IMR-90 (cell line): Measurements from ENCODE around the gene ANKRD44. TPM values are rescaled to one million over a fixed set of nuclear protein-coding genes. Genes with fewer than 3 reads are reported as not detected.

Experiments used
- ATAC-seq: fragments of 200-7000 bp; cut with Tn5 transposase; 2 replicates; pipeline ENCODE4 v1.9.1; 2020; ENCODE audit warnings: low read depth, mild to moderate bottlenecking, moderate library complexity
- BruUV-seq: library from RNA; stranded (reverse); fragments of 400-500 nt; replicated peaks from 2 replicates; lab custom pipeline; 2021; lab: Mats Ljungman, UMichigan
- CTCF ChIA-PET: fragments of 300-600 bp; formaldehyde crosslinking; extraction: SDS; loops from one replicate; lab custom pipeline; 2021; ENCODE audit warnings: antibody characterized with exemption; lab: Yijun Ruan, JAX
- POLR2A ChIA-PET: fragments of 300-600 bp; sonication (Branson Sonifier 250); formaldehyde crosslinking; loops from one replicate; lab custom pipeline; 2022; ENCODE audit warnings: antibody characterized with exemption; ENCODE audit not compliant: unreplicated experiment; lab: Charles Lee
- DNase-seq: peaks from one replicate; pipeline ENCODE4 v3.0.0; 2013
- H2AFZ ChIP-seq: replicated peaks from 2 replicates; pipeline ENCODE3; 2013; ENCODE audit warnings: low read length, mild to moderate bottlenecking; ENCODE audit not compliant: poor library complexity
- H2AK5ac ChIP-seq: 2 replicates; pipeline ENCODE4 v1.6.1; 2013; ENCODE audit warnings: low read depth, low read length, inconsistent platforms
- H2AK9ac ChIP-seq: replicated peaks from 2 replicates; pipeline ENCODE3; 2013; ENCODE audit warnings: mild to moderate bottlenecking, low read depth, low read length, moderate library complexity; ENCODE audit not compliant: poor library complexity
- H2BK120ac ChIP-seq: 2 replicates; pipeline ENCODE4 v1.6.1; 2013; ENCODE audit warnings: low read depth, low read length, inconsistent platforms
- H2BK15ac ChIP-seq: 3 replicates; pipeline ENCODE4 v1.6.1; 2013; ENCODE audit warnings: low read depth, low read length, inconsistent platforms
- H2BK20ac ChIP-seq: 2 replicates; pipeline ENCODE4 v1.6.1; 2013; ENCODE audit warnings: low read depth, mild to moderate bottlenecking, inconsistent platforms, low read length, moderate library complexity
- H2BK5ac ChIP-seq: 2 replicates; pipeline ENCODE4 v1.6.1; 2013; ENCODE audit warnings: mild to moderate bottlenecking, low read depth, low read length, inconsistent platforms; ENCODE audit not compliant: poor library complexity, severe bottlenecking
- H3K14ac ChIP-seq: replicated peaks from 2 replicates; pipeline ENCODE4 v1.6.1; 2013; ENCODE audit warnings: low read depth, low read length, inconsistent platforms
- H3K18ac ChIP-seq: 2 replicates; pipeline ENCODE4 v1.6.1; 2013; ENCODE audit warnings: low read depth, low read length, control low read depth
- H3K23ac ChIP-seq: 2 replicates; pipeline ENCODE4 v1.6.1; 2013; ENCODE audit warnings: low read depth, low read length, inconsistent platforms
- H3K27ac ChIP-seq: 2 replicates; pipeline ENCODE4 v1.5.1; 2013; ENCODE audit warnings: mild to moderate bottlenecking, control low read depth, low read length; ENCODE audit not compliant: insufficient read depth
- H3K27me3 ChIP-seq: 2 replicates; pipeline ENCODE4 v1.6.1; 2013; ENCODE audit warnings: low read length; ENCODE audit not compliant: control insufficient read depth, insufficient read depth
- H3K36me3 ChIP-seq: 2 replicates; pipeline ENCODE4 v1.6.1; 2013; ENCODE audit warnings: low read length, mixed read lengths; ENCODE audit not compliant: control insufficient read depth, insufficient read depth
- H3K4ac ChIP-seq: 2 replicates; pipeline ENCODE4 v1.6.1; 2013; ENCODE audit warnings: low read depth, low read length, inconsistent platforms
- H3K4me1 ChIP-seq: 2 replicates; pipeline ENCODE4 v1.6.1; 2013; ENCODE audit warnings: low read length, mixed read lengths; ENCODE audit not compliant: control insufficient read depth, insufficient read depth
- H3K4me2 ChIP-seq: 2 replicates; pipeline ENCODE4 v1.6.1; 2013; ENCODE audit warnings: low read depth, mild to moderate bottlenecking, control low read depth, low read length, moderate library complexity
- H3K4me3 ChIP-seq: 2 replicates; pipeline ENCODE4 v1.5.1; 2013; ENCODE audit warnings: low read depth, mild to moderate bottlenecking, control low read depth, low read length, moderate library complexity; ENCODE audit not compliant: insufficient read depth
- H3K56ac ChIP-seq: 2 replicates; pipeline ENCODE4 v1.6.1; 2013; ENCODE audit warnings: low read length, inconsistent platforms; ENCODE audit not compliant: insufficient read depth; ENCODE audit errors: extremely low read depth
- H3K79me1 ChIP-seq, 2 experiments: 2 replicates each; pipeline ENCODE4 v1.6.1; 2013; ENCODE audit warnings: low read length in 2 of 2, inconsistent platforms in 1 of 2, low read depth in 1 of 2
- H3K9ac ChIP-seq: 2 replicates; pipeline ENCODE4 v1.6.1; 2013; ENCODE audit warnings: low read depth, low read length, control low read depth
- H3K9me1 ChIP-seq: 2 replicates; pipeline ENCODE4 v1.6.1; 2013; ENCODE audit warnings: low read length, inconsistent platforms; ENCODE audit not compliant: insufficient read depth
- H3K9me3 ChIP-seq: 2 replicates; pipeline ENCODE4 v1.6.1; 2013; ENCODE audit warnings: low read length; ENCODE audit not compliant: control insufficient read depth, insufficient read depth
- H4K20me1 ChIP-seq: 2 replicates; pipeline ENCODE4 v1.6.1; 2013; ENCODE audit warnings: low read length, inconsistent platforms; ENCODE audit not compliant: insufficient read depth
- H4K5ac ChIP-seq: 2 replicates; pipeline ENCODE4 v1.6.1; 2013; ENCODE audit warnings: mild to moderate bottlenecking, low read depth, low read length, control low read depth
- H4K8ac ChIP-seq, 2 experiments: 2 replicates each; pipeline ENCODE4 v1.6.1; 2013; ENCODE audit warnings: low read depth in 2 of 2, low read length in 2 of 2, control low read depth in 1 of 2, inconsistent platforms in 1 of 2
- H4K91ac ChIP-seq: 2 replicates; pipeline ENCODE4 v1.6.1; 2013; ENCODE audit warnings: low read depth, low read length, inconsistent platforms; ENCODE audit not compliant: insufficient read depth
- CHD1 ChIP-seq: IDR thresholded peaks from 2 replicates; pipeline ENCODE4 v1.6.1; 2012; ENCODE audit warnings: low read depth, low read length, improper control_type of control experiment
- MXI1 ChIP-seq: IDR thresholded peaks from 2 replicates; pipeline ENCODE4 v1.6.1; 2012; ENCODE audit warnings: low read depth, mild to moderate bottlenecking, low read length, moderate library complexity, borderline replicate concordance
- WGBS, 2 experiments: methylation state at CpG; one replicate each; pipeline versions ENCODE4 v1.1.5 to v1.1.7; 2013; ENCODE audit warnings: missing lambda C conversion rate in 2 of 2; ENCODE audit not compliant: insufficient read length in 1 of 2; ENCODE audit errors: extremely low coverage in 2 of 2; 5-methylcytosine and 5-hydroxymethylcytosine counted together
- dilution Hi-C: fragments of 300-500 bp; cut with HindIII; formaldehyde crosslinking; loops from one replicate; pipeline ENCODE4 v1.14.3; 2018; ENCODE audit warnings: low sequenced_read_pairs; ENCODE audit not compliant: unreplicated experiment
- in situ Hi-C: fragments of 300-500 bp; cut with MboI; formaldehyde crosslinking; loops from 3 replicates; pipeline ENCODE4 v1.14.3; 2019; ENCODE audit warnings: low sequenced_read_pairs, inconsistent platforms, mixed read lengths
- intact Hi-C: fragments of 100-400 bp; cut with micrococcal nuclease; formaldehyde crosslinking; loops from 2 replicates; pipeline ENCODE4 v1.10.0; 2022
- polyA plus RNA-seq, 3 experiments: library from polyadenylated mRNA; depleted of rRNA; stranded (reverse); fragments of >200 nt; gene quantifications; 2 replicates each; pipeline ENCODE4 v1.2.3, GENCODE V29; 2012; ENCODE audit warnings: low replicate concordance in 1 of 3
- total RNA-seq: library from RNA; depleted of rRNA; stranded (reverse); fragments of >200 nt; gene quantifications from 2 replicates; pipeline ENCODE4 v1.2.3, GENCODE V29; 2012
- TF ChIP-seq, protein P1 (sequence below): conservative IDR thresholded peaks from 2 replicates; pipeline ENCODE4 v1.5.1; 2012; ENCODE audit warnings: mild to moderate bottlenecking, low read depth, low read length, improper control_type of control experiment

Gene ANKRD44
- total and polyA plus RNA-seq, 2 of the 4 experiments (the other 2 are of a cell fraction): 5.2 to 15.6 TPM

DNA sequence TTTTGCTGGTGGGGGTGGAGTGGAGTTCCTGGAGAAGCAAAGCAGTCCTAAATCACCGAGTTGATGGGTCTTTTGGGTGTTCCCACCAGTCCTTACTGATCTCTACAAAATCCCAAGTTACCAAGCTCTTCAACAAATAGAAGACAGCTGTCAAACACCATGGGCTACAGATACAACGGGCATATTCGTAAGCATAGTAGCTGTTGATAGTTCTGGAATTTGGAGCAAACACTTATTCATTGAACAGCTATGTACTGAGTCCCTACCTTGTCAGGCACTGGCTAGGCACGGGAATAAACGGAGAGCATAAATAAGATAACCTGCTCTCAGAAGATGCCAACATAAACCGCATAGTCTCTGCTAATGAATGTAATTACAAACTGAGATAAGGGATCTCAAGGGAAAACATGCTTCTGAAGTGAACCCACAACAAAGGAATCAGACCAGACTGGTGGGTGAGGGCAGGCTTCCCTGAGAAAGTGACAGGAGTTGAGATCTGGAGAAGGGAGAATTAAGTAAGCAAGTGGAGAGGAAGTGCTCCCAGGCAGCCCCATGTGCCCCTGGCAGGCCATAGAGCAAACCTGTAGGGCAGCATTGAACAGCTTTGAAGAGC is 947 bp upstream of the ANKRD44 start (continued):
- TF ChIP-seq, protein P1, sequence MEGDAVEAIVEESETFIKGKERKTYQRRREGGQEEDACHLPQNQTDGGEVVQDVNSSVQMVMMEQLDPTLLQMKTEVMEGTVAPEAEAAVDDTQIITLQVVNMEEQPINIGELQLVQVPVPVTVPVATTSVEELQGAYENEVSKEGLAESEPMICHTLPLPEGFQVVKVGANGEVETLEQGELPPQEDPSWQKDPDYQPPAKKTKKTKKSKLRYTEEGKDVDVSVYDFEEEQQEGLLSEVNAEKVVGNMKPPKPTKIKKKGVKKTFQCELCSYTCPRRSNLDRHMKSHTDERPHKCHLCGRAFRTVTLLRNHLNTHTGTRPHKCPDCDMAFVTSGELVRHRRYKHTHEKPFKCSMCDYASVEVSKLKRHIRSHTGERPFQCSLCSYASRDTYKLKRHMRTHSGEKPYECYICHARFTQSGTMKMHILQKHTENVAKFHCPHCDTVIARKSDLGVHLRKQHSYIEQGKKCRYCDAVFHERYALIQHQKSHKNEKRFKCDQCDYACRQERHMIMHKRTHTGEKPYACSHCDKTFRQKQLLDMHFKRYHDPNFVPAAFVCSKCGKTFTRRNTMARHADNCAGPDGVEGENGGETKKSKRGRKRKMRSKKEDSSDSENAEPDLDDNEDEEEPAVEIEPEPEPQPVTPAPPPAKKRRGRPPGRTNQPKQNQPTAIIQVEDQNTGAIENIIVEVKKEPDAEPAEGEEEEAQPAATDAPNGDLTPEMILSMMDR: no peak

DNA sequence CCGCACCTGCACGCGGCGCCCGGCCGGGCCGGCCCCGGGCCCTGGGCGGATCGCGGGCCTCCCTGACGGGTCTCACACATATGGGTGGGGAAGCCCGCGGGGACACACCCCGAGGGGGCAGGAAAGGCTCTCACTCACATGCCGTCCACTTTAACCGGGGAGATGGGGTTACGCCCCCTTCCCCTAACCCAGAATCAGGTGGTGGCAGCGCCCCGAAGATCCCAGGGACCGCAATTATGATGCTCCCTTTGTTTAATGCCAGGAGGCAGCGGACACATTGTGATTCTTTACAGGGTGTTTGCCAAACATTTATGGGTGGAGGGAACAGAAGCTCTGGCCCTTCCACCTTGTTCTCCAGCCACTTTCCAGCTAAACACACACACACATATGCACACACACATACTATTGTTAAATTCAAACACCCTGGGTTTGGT is 424 bp upstream of the ANKRD44 start:
- ChIA-PET CTCF (interaction anchor here (0.6 to 0.9 kb wide), 5 partner anchors 17 to 197 kb away, joined by 3 to 5 read pairs (median 4); no protein-coding TSS in a partner anchor), POLR2A (interaction anchor here (0.5 kb wide), 1 partner anchor 40 kb away, joined by 7 read pairs; no protein-coding TSS in a partner anchor)
- Histone ChIP-seq H3K56ac (0 out of 2 replicates have a peak overlapping the region, but pooled peaks have one; percentile 5), H2BK5ac (no peak overlapping the region), H3K4me2 (peak overlapping the region; percentile 96), H4K5ac (peak overlapping the region; percentile 45), H3K27ac (no peak overlapping the region), H3K79me1 (peaks cover 0 to 6% of the 10 kb centered on the region in 2 experiments; a peak in 1 of 4 replicates), H2BK120ac (0 out of 2 replicates have a peak overlapping the region, but pooled peaks have one; percentile 39), H3K9ac (peak overlapping the region; percentile 51; the same call in 1 of the 2 replicates), H3K23ac (peak overlapping the region; percentile 76), H4K8ac (peak overlapping the region in 1 of 2 experiments; percentile 49; a peak in 1 of 4 replicates), H3K18ac (peak overlapping the region; percentile 28; the same call in 1 of the 2 replicates), H3K14ac (no peak overlapping the region), H3K9me3 (no peaks in the 10 kb centered on the region), H4K91ac (no peak overlapping the region), H3K36me3 (no peaks in the 10 kb centered on the region), H2AK9ac (peak overlapping the region; percentile 34), H4K20me1 (no peaks in the 10 kb centered on the region), H3K27me3 (peaks cover 2% of the 10 kb centered on the region), H2BK15ac (no peak overlapping the region), H2BK20ac (0 out of 2 replicates have a peak overlapping the region, but pooled peaks have one; percentile 12), H3K4ac (peak overlapping the region; percentile 52), H3K4me1 (peaks cover 8% of the 10 kb centered on the region), H2AK5ac (no peak overlapping the region), H2AFZ (peak overlapping the region; percentile 92), H3K4me3 (peak overlapping the region; percentile 98), H3K9me1 (no peaks in the 10 kb centered on the region)
- intact Hi-C loops (loop anchor here (2.0 to 10.0 kb wide), 4 partner anchors 66 to 296 kb away; no protein-coding TSS in a partner anchor), in situ Hi-C loops (loop anchor here (5.0 kb wide), 2 partner anchors 124 to 194 kb away; no protein-coding TSS in a partner anchor), dilution Hi-C loops (no loop called here)
- TF ChIP-seq CHD1: no peak
- TF ChIP-seq MXI1: 0 out of 2 replicates have a peak, but pooled peaks have one; percentile 8
- ATAC-seq (no peak), DNase-seq (no peak)
- WGBS, 2 experiments: no CpG with 5 or more reads among the region's 22 CpGs
- no TSS peak for BruUV-seq
